ENCODE measurements around the gene CYRIA. TPM values are rescaled to one million over a fixed set of nuclear protein-coding genes. Genes with fewer than 3 reads are reported as not detected.

Gene CYRIA
- total and polyA plus RNA-seq, 4 donors = 1.3 to 4.3 (median 2.4) TPM

GRCh38 chr2:16656784-16657391 is 8.7 kb downstream of the CYRIA start:
- peaks cover 0 to 12% (median 2%) of the 10 kb centered on the region in 4 donors for H3K4me1 ChIP-seq (ENCODE audit: control insufficient read depth in 4 of 4, insufficient read depth in 4 of 4, low read length in 3 of 4)
- 84% methylated on average over 8 of the region's 8 CpGs for WGBS

More at GRCh38 chr2:16656784-16657391, 8.7 kb downstream of the CYRIA start:
- H3K27ac ChIP-seq (ENCODE audit: low read depth in 1 of 2, low read length in 2 of 2) = peak overlapping the region; percentile 31 to 50
- DNase-seq (ENCODE audit: low spot score) = no peak
- H3K9me3 ChIP-seq (ENCODE audit: control insufficient read depth in 4 of 4, low read length in 3 of 4) = no peaks in the 10 kb centered on the region
- no peak overlapping the region for H3K4me3 ChIP-seq (ENCODE audit: low read depth in 1 of 3, low read length in 3 of 3)
- H3K9ac ChIP-seq (ENCODE audit: low read depth in 1 of 2, low read length in 2 of 2) = no peak overlapping the region
- TF ChIP-seq, protein P1, sequence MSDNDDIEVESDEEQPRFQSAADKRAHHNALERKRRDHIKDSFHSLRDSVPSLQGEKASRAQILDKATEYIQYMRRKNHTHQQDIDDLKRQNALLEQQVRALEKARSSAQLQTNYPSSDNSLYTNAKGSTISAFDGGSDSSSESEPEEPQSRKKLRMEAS (IDR thresholded peaks at IDR 0.05) = no peak
- TF ChIP-seq EGR1 (IDR thresholded peaks at IDR 0.05; ENCODE audit: low read depth in 2 of 2) (no peak), JUND (IDR thresholded peaks at IDR 0.05) (no peak), ATF3 (IDR thresholded peaks at IDR 0.05) (no peak), RAD21 (IDR thresholded peaks at IDR 0.05) (no peak), FOXA1 (IDR thresholded peaks at IDR 0.05) (no peak), REST (IDR thresholded peaks at IDR 0.05) (no peak), YY1 (IDR thresholded peaks at IDR 0.05) (no peak), FOXA2 (IDR thresholded peaks at IDR 0.05) (no peak), GABPA (IDR thresholded peaks at IDR 0.05 in 1 of 2, conservative IDR thresholded peaks at IDR 0.05 in 1 of 2) (no peak), HNF4G (IDR thresholded peaks at IDR 0.05) (no peak), SP1 (IDR thresholded peaks at IDR 0.05) (no peak), TAF1 (conservative IDR thresholded peaks at IDR 0.05) (no peak), NR2F2 (IDR thresholded peaks at IDR 0.05) (no peak)
- TF ChIP-seq, protein P2, sequence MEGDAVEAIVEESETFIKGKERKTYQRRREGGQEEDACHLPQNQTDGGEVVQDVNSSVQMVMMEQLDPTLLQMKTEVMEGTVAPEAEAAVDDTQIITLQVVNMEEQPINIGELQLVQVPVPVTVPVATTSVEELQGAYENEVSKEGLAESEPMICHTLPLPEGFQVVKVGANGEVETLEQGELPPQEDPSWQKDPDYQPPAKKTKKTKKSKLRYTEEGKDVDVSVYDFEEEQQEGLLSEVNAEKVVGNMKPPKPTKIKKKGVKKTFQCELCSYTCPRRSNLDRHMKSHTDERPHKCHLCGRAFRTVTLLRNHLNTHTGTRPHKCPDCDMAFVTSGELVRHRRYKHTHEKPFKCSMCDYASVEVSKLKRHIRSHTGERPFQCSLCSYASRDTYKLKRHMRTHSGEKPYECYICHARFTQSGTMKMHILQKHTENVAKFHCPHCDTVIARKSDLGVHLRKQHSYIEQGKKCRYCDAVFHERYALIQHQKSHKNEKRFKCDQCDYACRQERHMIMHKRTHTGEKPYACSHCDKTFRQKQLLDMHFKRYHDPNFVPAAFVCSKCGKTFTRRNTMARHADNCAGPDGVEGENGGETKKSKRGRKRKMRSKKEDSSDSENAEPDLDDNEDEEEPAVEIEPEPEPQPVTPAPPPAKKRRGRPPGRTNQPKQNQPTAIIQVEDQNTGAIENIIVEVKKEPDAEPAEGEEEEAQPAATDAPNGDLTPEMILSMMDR (IDR thresholded peaks at IDR 0.05; ENCODE audit: low read depth, low read length, missing input control) = no peak
- TF ChIP-seq, protein P3, sequence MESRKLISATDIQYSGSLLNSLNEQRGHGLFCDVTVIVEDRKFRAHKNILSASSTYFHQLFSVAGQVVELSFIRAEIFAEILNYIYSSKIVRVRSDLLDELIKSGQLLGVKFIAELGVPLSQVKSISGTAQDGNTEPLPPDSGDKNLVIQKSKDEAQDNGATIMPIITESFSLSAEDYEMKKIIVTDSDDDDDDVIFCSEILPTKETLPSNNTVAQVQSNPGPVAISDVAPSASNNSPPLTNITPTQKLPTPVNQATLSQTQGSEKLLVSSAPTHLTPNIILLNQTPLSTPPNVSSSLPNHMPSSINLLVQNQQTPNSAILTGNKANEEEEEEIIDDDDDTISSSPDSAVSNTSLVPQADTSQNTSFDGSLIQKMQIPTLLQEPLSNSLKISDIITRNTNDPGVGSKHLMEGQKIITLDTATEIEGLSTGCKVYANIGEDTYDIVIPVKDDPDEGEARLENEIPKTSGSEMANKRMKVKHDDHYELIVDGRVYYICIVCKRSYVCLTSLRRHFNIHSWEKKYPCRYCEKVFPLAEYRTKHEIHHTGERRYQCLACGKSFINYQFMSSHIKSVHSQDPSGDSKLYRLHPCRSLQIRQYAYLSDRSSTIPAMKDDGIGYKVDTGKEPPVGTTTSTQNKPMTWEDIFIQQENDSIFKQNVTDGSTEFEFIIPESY (IDR thresholded peaks at IDR 0.05) = no peak
- H3K36me3 ChIP-seq (ENCODE audit: control insufficient read depth in 4 of 4, insufficient read depth in 3 of 4, low read depth in 1 of 4, low read length in 3 of 4) = no peaks in the 10 kb centered on the region
- no peaks in the 10 kb centered on the region for H3K27me3 ChIP-seq (ENCODE audit: control insufficient read depth in 4 of 4, insufficient read depth in 4 of 4, low read length in 3 of 4)

Measured in liver (tissue), 9 donors.